NCI-H82 (cell line): ENCODE results near the gene GLTPD2.
A peak's percentile ranks its signal among the peaks of the same experiment; 100 is the strongest.

Source experiments
- DNase-seq: peaks from one replicate; lab custom pipeline; 2025; lab: John Stamatoyannopoulos, UW

Gene GLTPD2

DNA sequence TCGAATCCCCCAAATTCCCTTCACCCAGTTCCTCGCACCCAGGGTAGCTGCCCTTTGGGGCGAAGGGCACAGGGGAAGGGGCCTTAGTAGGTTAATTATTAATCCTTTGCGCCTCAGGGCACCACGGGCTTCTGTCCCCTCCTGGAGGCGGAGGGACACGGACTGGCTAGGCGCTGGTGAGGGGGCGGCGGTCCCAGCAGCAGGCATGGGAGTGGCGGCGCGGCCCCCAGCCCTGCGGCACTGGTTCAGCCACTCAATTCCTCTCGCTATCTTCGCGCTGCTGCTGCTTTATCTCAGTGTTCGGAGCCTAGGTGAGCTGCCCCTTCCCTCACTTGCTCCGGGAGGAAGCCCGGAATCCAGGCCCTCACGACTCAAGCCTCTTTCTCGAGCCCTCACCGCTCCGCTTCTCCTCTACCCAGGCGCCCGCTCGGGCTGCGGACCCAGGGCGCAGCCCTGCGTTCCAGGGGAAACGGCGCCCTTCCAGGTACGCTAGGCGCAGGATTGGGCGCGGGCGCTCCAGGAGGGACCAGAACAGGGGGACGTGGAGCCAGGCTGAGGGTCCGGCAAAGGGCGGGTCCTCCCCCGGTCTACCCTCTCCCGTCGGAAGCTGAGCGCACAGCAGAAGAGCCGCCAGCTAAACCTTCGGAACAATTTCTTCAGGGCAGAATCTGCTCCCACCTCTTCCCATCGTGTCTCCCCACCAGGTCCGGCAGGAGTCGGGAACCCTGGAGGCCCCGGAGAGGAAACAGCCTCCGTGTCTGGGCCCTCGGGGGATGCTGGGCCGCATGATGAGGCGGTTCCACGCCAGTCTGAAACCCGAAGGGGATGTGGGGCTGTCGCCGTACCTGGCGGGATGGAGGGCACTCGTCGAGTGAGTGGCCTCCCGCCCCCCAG is at the start of gene GLTPD2:
Gene GLTPD2, plus strand, starts transcription at position 158 of the 894 bp plus-strand sequence. Its CDS starts 48 bp downstream, at position 206.
- peak; percentile 55 for DNase-seq

DNA sequence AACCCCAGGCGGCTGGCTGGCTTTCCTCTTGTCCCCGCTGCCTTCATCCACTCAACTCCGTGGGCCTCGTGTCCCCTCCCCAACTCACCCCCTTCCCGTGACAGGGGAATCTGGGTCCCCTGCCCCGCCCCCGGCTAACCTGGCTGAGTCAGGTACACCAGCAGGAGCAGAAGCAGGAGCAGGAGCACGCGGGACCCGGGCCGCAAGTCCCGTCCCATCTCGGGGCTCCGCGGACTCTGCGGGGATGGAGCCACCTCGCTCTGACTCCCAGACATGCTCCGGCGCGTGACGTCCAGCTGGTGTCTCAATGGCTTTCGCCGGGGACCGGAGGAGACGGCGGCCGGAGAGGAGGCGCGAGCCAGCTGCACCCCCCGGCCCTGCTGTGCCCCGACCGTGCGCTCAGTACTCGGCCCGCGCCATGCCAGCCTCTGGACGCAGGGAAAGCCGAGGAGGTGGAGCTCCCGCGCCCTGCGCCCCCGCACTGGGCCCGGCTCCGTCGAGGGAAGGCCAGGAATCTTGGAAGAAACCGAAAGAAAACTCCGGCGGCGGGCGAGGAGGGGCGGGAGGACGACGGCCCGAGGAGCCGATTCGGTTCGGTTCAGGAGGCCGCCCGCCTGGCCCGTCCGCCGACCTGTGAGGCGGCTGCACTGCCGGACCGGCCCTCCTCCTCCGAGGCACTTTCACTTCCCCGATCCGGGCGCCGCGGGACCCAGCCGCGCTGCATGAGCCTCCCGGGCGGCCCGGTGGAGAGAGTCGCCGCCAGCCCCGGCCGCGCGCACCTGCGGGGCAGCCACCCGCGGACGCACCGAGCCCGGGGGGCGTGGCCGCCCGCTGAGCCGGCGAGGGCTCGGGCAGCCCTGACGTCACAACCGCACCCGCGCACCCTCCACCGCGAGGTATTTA is 49.4 kb upstream of the GLTPD2 start, which contains the start of the genes CXCL16 and ZMYND15:
Gene CXCL16, minus strand, starts transcription at position 807 of the 903 bp plus-strand sequence. Its CDS starts 589 bp downstream, at position 218.
Gene ZMYND15, plus strand, starts transcription at position 712 of the 903 bp plus-strand sequence. CDS start 716 bp downstream, outside the sequence.
- DNase-seq: no peak

DNA sequence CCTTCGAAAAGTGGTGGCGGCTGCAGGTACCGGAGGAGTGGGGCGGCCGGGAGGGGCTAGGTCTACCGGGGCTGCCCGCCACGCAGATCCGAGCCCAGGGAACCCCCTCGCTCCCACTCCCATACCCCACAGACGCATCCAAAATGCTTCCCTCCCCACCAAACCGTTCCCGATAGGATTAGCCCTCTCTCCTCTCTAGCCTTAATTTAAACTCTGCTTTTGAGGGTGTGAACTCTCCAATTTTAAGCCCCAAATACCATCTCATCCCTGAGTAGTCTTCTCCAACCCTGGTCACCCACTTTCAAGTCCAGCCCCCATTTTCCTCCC is 48.8 kb upstream of the GLTPD2 start:
- no peak for DNase-seq

DNA sequence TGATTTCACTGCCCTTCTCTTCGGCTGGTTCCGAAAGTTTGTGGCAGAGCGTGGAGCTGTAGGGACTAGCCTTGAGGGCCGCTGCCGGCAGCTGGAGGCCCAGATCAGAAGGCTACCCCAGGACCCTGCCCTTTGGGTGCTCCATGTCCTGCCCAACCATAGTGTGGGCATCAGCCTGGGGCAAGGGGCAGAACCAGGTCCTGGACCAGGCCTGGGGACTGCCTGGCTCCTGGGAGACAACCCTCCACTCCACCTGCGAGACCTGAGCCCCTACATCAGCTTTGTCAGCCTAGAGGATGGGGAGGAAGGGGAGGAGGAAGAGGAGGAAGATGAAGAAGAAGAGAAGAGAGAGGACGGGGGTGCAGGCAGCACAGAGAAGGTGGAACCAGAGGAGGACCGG is 48.2 kb upstream of the GLTPD2 start:
- no peak for DNase-seq

DNA sequence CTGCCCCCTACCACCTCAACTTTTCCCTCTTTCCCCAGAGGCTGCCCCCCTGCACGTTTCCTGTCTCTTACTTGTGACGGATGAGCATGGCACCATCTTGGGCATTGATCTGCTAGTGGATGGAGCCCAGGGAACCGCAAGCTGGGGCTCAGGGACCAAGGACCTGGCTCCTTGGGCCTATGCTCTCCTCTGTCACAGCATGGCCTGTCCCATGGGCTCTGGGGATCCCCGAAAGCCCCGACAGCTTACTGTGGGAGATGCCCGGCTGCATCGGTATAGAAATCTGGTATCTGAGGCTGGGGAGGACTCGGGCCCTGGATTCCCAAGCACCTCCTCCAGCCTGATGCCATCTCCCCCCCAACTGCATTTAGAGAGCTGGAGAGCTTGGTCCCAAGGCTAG is 47.2 kb upstream of the GLTPD2 start:
- DNase-seq: no peak

DNA sequence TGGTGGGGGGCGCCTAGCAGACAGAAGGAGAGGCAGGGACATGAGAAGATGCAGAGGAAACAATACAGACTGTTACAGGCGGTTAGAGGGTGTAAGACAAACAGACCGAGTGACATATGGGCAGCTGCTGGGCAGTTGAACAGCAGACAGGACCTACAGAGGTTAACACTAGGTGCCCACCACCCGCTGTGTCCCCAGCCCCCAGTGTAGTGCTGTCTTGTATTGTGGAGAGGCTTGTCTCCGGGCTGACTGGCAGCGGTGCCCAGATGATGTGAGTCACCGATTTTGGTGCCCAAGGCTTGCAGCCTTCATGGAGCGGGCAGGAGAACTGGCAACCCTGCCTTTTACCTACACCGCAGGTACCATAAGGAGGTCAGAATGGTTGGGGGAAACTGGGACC is 46.6 kb upstream of the GLTPD2 start:
- no peak for DNase-seq

DNA sequence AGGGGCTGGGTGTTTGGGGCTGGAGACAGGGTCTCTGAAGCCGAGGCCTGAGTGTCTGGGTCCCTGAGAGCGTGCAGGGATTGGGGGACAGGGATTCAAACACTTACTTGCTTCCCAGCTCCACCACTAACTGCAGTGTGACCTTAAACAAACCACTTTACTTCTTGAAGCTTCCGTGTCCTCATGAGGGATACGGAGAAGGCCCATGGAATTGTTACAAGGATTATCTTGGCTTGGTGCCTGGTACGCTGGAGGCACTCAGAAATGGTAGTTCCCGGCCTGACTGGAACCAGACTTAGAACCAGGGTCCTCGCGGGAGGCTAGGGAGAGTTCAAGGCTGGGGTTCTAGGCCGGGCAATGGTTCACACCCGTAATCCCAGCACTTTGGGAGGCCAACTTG is 46.1 kb upstream of the GLTPD2 start:
- no peak for DNase-seq

DNA sequence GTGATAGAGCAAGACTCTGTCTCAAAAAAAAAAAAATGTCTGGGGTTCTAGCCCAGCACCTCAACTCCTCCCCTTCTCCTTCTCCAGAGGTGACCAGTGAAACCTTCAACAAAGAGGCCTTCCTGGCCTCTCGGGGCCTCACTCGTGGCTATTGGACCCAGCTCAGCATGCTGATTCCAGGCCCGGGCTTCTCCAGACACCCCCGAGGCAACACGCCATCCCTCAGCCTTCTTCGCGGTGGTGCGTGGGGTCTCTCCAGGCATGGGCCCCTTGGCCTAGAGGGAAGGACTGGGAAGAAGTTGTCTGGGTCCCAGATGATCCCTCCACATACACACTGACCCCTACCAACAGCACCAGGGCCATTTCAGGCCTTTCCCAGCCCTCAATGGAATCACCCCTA is 45.5 kb upstream of the GLTPD2 start:
- DNase-seq: no peak

DNA sequence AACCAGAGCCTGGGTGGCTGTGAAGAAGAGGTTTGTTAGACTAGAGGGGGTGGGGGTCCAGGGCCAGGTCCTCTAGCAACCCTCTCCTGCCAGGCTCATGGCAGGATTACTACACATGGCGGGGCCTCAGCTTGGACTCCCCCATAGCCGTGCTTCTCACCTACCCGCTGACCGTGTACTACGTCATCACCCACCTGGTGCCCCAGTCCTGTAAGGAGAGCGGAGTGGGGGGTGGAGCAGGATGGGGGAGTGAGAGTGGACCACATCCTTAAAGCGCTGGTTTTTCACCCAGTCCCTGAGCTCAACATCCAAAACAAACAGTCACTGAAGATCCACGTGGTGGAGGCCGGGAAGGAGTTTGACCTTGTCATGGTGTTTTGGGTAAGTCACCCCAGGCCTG is 44.9 kb upstream of the GLTPD2 start:
- no peak for DNase-seq

DNA sequence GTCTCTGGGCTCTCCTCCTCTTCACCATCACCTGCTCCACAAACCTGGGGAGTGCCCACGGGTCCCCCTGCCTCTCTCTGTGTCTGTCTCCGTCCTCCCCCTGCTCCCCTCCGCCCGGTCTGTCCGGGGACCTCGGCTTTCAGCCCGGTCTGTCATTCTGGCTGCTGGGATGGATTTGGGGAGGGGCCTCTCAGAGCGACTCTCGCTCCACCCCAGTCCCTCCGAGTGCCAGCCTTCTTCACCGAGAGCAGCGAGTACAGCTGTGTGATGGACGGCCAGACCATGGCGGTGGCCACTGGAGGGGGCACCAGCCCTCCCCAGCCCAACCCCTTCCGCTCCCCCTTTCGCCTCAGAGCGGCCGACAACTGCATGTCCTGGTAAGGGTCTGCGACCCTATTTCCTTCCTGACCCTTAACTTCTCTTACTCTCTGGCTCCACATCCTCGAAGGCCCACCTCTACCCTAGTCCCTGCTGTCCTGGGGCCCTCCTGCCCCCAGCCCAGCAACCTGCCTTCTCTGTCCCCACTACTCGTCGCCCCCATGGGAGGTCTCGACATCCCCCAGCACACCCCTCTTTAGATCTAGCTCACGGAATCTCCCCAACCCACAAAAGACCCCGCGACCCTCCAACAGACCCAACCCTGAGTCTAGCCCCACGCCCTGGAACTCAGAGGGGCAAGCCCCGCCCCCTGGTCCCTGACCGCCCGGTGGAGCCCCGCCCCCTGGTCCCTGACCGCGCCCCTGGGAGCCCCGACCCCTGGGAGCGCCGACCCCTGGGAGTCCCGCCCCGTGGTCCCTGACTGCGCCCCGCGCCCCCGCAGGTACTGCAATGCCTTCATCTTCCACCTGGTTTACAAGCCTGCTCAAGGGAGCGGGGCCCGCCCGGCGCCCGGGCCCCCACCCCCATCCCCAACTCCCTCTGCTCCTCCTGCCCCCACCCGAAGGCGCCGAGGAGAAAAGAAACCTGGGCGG is 43.5 kb upstream of the GLTPD2 start:
- DNase-seq: no peak

DNA sequence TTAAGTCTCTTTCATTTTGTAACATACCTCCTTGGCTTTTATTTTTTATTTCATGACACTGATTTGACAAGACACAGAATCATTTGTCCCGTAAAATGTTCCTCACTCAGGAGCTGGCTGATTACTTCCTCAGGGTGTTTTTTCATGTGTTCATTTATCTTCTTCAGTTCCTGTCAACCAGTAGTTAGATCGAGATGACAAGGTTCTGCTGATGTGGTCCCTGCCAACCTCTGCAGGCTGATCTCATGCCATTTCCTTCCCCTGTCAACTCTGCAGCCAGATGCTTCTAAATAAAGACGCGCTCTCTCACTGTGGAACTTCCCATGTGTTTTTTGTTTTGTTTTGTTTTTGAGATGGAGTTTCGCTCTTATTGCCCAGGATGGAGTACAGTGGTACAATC is 40.9 kb upstream of the GLTPD2 start:
- DNase-seq: no peak

DNA sequence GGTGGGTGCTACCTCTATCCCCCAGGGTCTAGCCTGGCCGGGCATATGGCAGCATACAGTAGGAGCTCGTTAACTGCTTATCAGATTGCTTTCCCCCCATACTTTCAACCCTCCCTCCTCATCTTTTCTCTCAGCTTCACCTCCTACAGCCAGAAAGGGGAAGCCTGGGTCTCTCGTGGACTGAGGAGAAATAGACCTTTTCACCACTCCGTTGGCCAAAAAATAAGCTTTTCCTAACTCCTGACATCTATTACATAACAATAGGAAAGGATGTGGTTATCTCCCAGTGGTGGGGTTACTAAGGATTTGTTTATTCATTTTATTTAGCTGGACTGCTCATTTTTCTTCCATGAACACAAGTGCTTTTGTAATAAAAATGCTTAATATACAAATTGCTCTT is 40.1 kb upstream of the GLTPD2 start:
- DNase-seq: no peak

DNA sequence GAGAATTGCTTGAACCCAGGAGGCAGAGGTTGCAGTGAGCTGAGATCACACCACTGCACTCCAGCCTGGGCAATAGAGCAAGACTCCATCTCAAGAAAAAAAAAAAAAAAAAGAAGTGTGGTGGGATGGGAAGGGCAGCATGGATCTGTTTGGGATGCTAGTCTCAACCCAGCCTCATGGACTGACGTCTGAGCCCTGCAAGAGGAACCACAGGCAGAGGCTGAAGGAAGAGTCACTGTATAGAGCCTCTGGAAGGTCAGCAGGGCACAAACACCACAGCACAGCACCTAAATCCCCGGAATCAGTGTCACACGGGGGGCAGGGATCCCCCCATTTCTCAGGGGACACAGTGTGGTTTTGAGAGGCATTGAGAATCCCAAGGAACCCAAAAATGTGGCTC is 38.2 kb upstream of the GLTPD2 start:
- DNase-seq: no peak

DNA sequence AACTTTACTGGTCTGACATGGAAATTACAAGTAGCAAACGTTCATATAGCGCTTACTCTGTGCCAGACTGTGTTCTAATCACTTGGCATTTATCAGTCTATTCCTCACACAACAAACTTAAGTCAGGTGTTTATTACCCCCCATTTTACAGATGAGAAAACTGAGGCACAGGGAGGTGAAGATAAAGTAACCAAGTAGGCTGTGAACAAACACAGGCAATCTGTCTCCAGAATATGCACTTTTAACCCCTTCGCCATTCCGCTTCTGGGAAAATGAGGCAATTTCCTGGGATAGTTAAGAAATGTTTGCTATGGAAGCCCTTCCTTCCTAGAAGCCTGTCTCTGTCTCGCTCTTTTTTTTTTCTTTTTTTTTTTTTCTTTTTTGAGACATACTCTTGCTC is 36.8 kb upstream of the GLTPD2 start:
- DNase-seq: no peak

DNA sequence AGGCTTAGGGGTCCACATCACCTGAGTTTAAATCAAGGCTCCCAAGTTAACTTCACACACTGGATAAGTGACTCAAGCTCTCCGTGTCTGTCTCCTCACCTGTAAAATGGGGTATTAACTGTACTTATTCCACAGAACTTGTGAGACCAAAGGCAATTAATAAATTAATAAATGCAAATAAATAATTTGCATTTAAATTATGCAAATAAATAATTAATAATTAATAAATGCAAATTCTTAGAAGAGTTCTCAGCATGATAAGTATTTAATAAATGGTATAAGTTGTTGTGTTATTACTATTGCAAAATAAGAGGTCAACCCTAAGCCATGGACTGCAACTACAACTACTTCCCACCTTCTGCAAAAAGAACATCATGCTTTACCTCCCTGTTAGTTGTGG is 35.4 kb upstream of the GLTPD2 start:
- no peak for DNase-seq

DNA sequence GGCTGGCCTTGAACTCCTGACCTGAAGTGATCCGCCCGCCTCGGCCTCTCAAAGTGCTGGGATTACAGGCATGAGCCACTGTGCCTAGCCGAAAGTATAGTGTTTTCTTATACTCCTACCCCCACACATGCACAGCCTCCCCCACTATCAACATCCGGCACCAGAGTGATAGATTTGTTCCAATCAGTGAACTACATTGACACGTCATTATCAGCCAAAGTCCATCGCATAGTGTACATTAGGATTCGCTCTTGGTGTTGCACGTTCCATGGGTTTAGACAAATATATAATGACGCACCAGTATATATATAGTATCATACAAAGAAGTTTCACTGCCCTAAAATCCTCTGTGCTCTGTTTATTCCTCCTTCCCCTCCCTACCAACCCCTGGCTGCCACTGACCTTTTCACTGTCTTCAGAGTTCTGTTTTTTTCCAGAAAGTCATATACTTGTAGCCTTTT is 29.0 kb upstream of the GLTPD2 start:
- no peak for DNase-seq

DNA sequence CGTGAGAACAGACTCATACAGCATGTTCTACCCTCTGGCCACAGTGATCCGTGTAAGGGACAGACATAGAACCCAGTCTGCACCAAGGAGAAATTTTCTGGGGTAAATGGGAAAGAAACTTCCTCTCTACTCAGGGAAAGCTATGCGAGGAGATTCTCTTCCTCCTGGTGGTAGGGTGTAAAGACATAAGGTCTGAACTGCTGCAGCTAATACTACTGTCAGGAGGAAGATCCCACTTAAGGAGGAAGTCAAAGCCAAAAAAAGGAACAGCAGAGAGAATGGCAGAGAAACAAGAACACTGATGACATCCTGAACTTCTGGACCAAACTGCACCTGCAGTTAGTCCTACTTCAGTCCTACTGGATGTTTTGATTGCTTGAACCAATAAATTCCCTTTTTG is 24.2 kb upstream of the GLTPD2 start:
- no peak for DNase-seq

DNA sequence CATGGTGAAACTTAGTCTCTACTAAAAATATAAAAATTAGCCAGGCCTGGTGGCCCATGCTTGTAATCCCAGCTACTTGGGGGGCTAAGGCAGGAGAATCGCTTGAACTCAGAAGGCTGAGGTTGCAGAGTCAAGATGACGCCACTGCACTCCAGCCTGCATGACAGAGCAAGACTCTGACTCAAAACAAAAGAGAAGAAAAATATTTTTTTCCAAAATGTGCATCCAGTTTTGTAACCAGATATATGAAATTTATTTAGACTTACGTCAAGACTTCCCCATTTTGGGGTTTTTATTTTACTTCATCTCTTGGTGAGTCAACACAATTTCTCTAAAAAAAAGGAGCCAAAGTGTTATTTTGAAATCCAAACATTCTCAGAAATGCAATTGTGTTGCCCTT is 22.6 kb upstream of the GLTPD2 start:
- no peak for DNase-seq

DNA sequence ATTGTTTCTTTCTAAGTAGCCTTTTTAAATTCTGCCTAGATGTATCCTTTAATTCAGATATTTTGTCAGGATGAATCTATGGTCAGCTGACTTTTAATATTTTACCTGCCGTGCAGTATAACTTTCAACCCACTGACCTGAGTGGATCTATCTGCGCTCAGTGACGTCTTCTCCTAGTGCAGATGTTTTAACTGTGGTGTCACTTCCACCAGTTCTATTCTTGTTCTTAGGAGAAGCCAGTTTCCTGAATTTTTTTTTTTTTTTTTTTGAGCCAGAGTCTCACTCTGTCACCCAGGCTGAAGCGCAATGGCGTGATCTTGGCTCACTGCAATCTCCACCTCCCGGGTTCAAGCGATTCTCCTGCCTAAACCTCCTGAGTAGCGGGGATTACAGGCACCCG is 22.0 kb upstream of the GLTPD2 start:
- no peak for DNase-seq

DNA sequence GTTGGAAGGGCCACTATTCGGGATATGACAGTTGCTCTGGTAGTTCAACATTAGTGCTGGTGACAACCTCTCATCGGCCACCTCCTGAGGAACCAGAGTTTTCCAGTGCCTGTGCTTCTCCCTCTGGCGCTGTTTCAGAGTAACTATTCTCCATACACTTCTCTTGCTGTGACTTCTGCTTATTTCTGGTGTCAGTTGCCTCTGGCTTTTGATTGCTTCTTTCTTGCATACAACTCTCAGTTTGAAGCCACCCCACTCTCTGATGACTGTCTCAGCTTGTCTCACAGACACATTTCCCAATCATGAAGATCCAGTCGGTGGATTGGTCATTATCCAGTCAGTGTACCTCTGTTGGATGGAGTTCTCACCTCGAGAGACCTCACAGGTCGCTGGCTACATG is 20.5 kb upstream of the GLTPD2 start:
- no peak for DNase-seq

DNA sequence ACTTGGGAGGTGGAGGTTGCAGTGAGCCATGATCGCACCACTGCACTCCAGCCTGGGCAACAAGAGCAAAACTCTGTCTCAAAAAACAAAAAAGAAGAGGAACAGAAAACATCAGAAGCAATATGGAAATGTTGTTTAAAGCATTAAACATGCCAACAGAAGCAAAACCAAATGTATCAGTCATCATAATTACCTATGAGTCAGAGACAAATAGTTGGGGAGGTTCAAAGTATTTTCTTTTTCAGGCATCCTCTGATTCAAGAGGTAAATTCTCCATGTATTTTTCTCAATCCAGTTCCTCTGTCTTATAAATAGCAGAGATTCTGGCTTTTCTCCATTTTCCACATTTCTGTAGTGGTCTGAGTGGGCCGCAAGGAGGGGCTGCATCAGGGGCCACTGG is 19.1 kb upstream of the GLTPD2 start:
- DNase-seq: no peak
